AG04450 (cell line): ENCODE measurements around the gene ACP7. TPM values are rescaled to one million over a fixed set of nuclear protein-coding genes. Genes with fewer than 3 reads are reported as not detected.

Experiments
- CTCF ChIA-PET: fragments of 300-600, 350-600 bp; formaldehyde crosslinking; extraction: SDS; loops from one replicate; lab custom pipeline; 2022; ENCODE audit warnings: antibody characterized with exemption, inconsistent platforms; lab: Charles Lee
- POLR2A ChIA-PET: fragments of 350-600 bp; formaldehyde crosslinking; extraction: SDS; loops from one replicate; lab custom pipeline; 2021; ENCODE audit warnings: antibody characterized with exemption, inconsistent platforms; lab: Yijun Ruan, JAX
- DNase-seq: peaks from one replicate; pipeline ENCODE4 v3.0.0-alpha.2; 2011; ENCODE audit warnings: low read depth, low spot score
- H3K27ac ChIP-seq: one replicate; pipeline ENCODE4 v1.5.1; 2012; ENCODE audit warnings: low read depth, low read length, control low read depth
- H3K27me3 ChIP-seq: one replicate; pipeline ENCODE4 v1.6.0; 2012; ENCODE audit warnings: low read length; ENCODE audit not compliant: control insufficient read depth, insufficient read depth
- H3K4me3 ChIP-seq: 2 replicates; pipeline ENCODE4 v1.5.1; 2011; ENCODE audit warnings: mild to moderate bottlenecking, low read depth, low read length, control low read depth
- H3K9me3 ChIP-seq: 2 replicates; pipeline ENCODE4 v1.5.1; 2012; ENCODE audit warnings: low read length; ENCODE audit not compliant: control insufficient read depth, insufficient read depth
- polyA plus RNA-seq: library from polyadenylated mRNA; depleted of rRNA; stranded (reverse); fragments of >200 nt; gene quantifications from 2 replicates; pipeline ENCODE4 v1.2.3, GENCODE V29; 2011
- TF ChIP-seq, protein P1 (sequence below): IDR thresholded peaks from 2 replicates; pipeline ENCODE4 v1.5.1; 2011; ENCODE audit warnings: low read depth, low read length, control low read depth, inconsistent platforms

The ACP7 gene
- polyA plus RNA-seq, 1 experiment = not detected

DNA sequence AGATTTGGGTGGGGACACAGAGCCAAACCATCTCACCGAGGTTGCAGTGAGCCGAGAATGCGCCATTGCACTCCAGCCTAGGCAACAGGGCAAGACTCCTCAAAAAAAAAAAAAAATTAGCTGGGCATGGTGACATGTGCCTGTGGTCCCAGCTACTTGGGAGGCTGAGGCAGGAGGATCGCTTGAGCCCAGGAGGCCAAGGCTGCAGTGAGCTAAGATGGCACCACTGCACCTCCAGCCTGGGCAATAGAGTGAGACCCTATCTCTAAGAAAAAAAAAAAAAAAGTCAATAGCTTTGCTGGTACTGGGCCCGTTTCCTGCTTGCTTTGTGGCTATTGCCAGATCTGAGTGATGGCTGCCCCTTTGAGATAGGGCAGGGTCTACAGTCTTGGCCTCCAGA lies 13.1 kb downstream of the ACP7 start:
- Histone ChIP-seq H3K9me3 (no peaks in the 10 kb centered on the region), H3K27me3 (peaks cover 19% of the 10 kb centered on the region), H3K27ac (no peak overlapping the region), H3K4me3 (no peak overlapping the region)
- POLR2A ChIA-PET = no interaction called here
- no peak for DNase-seq
- CTCF ChIA-PET = interaction anchor here (0.7 kb wide), 1 partner anchor 123 kb away, joined by 4 read pairs; no protein-coding TSS in a partner anchor
- TF ChIP-seq, protein P1, sequence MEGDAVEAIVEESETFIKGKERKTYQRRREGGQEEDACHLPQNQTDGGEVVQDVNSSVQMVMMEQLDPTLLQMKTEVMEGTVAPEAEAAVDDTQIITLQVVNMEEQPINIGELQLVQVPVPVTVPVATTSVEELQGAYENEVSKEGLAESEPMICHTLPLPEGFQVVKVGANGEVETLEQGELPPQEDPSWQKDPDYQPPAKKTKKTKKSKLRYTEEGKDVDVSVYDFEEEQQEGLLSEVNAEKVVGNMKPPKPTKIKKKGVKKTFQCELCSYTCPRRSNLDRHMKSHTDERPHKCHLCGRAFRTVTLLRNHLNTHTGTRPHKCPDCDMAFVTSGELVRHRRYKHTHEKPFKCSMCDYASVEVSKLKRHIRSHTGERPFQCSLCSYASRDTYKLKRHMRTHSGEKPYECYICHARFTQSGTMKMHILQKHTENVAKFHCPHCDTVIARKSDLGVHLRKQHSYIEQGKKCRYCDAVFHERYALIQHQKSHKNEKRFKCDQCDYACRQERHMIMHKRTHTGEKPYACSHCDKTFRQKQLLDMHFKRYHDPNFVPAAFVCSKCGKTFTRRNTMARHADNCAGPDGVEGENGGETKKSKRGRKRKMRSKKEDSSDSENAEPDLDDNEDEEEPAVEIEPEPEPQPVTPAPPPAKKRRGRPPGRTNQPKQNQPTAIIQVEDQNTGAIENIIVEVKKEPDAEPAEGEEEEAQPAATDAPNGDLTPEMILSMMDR = no peak

DNA sequence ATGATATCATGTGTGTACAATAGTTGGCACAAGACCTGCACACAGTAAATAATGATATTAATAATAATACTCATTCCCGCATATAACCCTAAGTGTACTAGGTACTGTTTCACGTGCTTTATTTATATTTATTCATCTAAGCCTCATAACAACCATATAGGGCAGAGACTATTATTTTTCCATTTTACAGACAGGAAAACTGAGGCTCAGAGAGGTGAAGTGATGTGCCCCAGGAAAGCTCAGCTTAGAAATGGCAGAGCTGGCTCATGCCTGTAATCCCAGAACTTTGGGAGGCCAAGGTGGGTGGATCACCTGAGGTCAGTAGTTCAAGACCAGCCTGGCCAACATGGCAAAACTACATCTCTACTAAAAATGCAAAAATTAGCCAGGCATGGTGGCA lies 13.6 kb downstream of the ACP7 start:
- Histone ChIP-seq H3K27me3 (peaks cover 19% of the 10 kb centered on the region), H3K27ac (no peak overlapping the region), H3K9me3 (no peaks in the 10 kb centered on the region), H3K4me3 (no peak overlapping the region)
- no peak for DNase-seq
- TF ChIP-seq, protein P1 = no peak
- CTCF ChIA-PET = interaction anchor here (0.7 kb wide), 1 partner anchor 123 kb away, joined by 4 read pairs; no protein-coding TSS in a partner anchor
- POLR2A ChIA-PET = no interaction called here

DNA sequence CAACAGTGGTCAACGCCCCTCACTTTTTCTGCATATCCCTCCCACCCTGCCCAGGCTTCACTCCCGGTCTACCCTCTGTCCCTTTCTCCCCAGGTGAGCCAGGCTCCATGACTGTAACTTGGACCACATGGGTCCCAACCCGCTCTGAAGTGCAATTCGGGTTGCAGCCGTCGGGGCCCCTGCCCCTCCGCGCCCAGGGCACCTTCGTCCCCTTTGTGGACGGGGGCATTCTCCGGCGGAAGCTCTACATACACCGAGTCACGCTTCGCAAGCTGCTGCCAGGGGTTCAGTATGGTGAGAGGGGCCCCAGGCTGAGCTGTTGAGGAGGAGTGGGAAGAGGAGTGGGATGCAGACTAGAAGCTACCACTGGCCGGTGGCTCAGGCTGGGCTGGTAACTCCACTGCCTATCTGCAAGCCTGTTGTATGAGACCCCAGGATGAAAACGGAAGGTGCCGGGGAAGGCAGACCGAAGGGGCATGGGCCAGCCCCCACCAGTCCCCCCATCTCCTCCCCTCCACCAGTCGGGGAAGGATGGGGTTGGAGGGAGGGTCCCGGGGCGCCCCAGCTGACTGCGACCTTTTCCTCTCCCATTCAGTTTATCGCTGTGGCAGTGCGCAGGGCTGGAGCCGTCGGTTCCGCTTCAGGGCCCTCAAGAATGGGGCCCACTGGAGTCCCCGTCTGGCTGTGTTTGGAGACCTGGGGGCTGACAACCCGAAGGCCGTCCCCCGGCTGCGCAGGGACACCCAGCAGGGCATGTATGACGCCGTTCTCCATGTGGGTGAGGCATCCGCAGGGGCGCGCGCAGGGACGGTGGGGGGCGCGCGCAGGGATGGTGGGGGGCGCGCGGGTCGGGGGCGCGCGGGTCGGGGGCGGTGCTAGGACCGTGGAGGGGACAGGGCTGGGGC lies 14.4 kb downstream of the ACP7 start:
- TF ChIP-seq, protein P1 = no peak
- Histone ChIP-seq H3K27me3 (peaks cover 19% of the 10 kb centered on the region), H3K4me3 (no peak overlapping the region), H3K27ac (no peak overlapping the region), H3K9me3 (no peaks in the 10 kb centered on the region)
- ChIA-PET POLR2A (no interaction called here), CTCF (interaction anchor here (0.7 kb wide), 1 partner anchor 219 kb away, joined by 7 read pairs; no protein-coding TSS in a partner anchor)
- DNase-seq = no peak

DNA sequence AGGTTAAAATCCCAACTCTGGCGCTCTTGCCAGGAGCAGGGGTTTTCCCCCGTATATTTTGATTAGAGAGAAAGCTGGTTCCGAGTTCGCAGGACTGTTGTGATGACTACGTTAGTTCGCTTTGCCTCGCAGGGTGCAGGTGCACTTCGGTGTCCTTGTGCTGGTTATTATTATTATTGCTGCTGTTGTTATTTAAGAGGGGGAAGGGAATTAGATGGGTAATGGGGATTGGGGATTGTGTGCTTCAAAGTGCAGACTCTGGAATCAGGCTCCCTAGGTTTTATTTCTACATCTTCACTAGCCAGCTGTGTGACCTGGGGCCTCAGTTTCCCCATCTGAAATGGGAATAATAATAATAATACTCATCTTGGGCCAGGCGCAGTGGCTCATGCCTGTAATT lies 15.2 kb downstream of the ACP7 start:
- POLR2A ChIA-PET = no interaction called here
- TF ChIP-seq, protein P1 = no peak
- no peak for DNase-seq
- no peak overlapping the region for H3K27ac ChIP-seq
- no peak overlapping the region for H3K4me3 ChIP-seq
- peaks cover 19% of the 10 kb centered on the region for H3K27me3 ChIP-seq
- H3K9me3 ChIP-seq = no peaks in the 10 kb centered on the region
- CTCF ChIA-PET = no interaction called here

DNA sequence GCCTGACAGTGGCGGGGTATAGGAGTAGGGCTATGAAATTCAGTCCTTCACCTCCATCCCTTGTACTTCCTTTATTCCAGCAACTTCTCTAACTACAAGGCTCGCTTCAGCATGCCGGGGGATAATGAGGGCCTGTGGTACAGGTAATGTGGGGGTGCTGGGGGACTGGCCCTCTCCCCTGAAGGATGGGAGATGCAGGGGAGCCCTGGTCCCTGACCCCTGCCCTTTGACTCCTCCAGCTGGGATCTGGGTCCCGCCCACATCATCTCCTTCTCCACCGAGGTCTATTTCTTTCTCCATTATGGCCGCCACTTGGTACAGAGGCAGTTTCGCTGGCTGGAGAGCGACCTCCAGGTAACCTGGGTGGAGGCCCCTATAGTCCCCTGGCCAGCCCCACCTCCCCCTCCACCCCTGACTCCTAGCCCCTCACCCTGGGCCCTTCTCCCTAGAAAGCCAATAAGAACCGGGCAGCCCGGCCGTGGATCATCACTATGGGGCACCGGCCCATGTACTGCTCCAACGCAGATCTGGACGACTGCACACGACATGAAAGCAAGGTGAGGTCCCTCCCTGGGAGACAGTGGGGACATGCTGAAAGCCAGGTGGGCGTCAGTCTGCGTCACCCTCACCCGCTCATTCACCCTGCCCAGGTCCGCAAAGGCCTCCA lies 16.5 kb downstream of the ACP7 start:
- Histone ChIP-seq H3K9me3 (no peaks in the 10 kb centered on the region), H3K4me3 (no peak overlapping the region), H3K27ac (no peak overlapping the region), H3K27me3 (peaks cover 16% of the 10 kb centered on the region)
- CTCF ChIA-PET = no interaction called here
- TF ChIP-seq, protein P1 = no peak
- POLR2A ChIA-PET = no interaction called here
- no peak for DNase-seq
